Ramos (cell line): ENCODE results near the gene AMBRA1.

Source experiments
- in situ Hi-C: fragments of 300-500 bp; cut with MboI; formaldehyde crosslinking; loops from one replicate; pipeline ENCODE4 v1.14.3; 2022; ENCODE audit warnings: low sequenced_read_pairs; ENCODE audit not compliant: unreplicated experiment

The AMBRA1 gene

GRCh38 chr11:46577058-46577457 is 16.8 kb downstream of the AMBRA1 start:
- in situ Hi-C loops, result no loop called here

- in situ Hi-C loops, result no loop called here
These were observed 19.2 kb downstream of the AMBRA1 start for GRCh38 chr11:46574656-46575055.

DNA sequence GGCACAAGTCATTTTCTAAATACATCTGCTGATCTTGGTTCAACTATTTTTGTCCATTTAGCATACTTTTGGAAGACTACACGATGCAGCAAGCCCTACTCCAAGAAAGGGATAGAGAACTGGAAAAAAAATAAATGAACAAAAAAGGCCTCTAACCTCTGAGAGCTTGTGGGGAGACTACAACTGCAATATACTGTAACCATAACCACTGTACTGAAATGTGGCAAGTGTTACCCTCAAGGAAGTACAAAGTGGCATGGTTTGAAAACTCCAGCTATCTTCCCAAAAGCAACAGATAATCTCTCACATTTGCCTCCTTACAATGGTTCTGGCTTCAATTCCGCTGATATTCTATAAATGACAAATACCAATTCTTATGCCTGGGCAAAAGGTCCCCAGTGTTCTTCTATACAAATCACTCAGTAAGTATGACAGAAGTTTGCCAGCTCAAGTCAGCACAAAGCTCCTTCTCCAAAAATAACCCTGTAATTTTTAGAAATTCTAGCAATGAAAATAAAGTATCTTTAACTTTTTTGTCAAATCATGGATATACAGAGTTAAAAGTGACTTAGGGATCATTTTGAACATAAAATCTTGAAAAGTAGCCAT is 22.9 kb downstream of the AMBRA1 start:
- in situ Hi-C loops, result no loop called here

DNA sequence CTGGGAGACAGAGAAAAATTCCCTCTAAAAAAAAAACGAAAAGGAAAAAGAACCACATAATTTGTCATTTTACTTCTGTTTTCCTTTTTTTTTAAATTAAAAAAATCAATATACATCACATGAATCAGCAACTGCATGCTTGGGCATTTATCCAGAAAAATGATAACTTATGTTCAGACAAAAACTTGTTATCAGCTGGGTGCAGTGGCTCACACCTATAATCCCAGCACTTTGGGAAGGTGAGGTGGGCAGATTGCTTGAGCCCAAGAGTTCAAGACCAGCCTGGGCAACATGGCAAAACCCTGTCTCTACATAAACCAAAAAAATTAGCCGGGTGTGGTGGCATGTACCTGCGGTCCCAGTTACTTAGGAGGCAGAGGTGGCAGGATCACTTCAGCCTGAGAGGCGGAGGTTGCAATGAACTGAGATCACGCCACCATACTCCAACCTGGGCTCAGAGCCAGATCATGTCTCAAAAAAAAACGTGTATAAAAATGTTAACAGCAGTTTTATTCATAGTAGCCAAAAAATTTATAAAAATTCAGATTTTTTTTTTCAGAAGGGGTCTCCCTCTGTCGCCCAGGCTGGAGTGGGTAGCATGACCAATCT is 28.5 kb downstream of the AMBRA1 start:
- in situ Hi-C loops, result no loop called here

GRCh38 chr11:46564459-46564858 is 29.4 kb downstream of the AMBRA1 start:
- in situ Hi-C loops, result no loop called here

DNA sequence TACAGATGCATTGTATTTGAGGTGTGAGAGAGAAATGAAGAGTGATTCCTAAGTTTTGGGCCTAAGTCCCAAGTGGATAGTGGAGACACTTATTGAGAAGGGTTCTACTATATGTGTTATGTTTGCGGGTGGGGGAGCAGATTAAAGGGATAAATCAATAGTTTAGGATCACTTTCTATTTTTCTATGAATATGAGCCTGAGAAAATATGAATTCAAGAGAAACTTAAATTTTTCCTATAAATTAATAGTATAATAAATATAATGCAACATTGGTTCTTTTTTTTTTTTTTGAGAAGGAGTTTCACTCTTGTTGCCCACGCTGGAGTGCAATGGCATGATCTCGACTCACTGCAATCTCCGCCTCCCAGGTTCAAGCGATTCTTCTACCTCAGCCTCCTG is 31.3 kb downstream of the AMBRA1 start:
- in situ Hi-C loops, result no loop called here

GRCh38 chr11:46560300-46560991 is 33.4 kb downstream of the AMBRA1 start:
- in situ Hi-C loops, result no loop called here

GRCh38 chr11:46559815-46560214 is 34.0 kb downstream of the AMBRA1 start:
- in situ Hi-C loops, result no loop called here

GRCh38 chr11:46557684-46558151 is 36.1 kb downstream of the AMBRA1 start:
- in situ Hi-C loops, result no loop called here

DNA sequence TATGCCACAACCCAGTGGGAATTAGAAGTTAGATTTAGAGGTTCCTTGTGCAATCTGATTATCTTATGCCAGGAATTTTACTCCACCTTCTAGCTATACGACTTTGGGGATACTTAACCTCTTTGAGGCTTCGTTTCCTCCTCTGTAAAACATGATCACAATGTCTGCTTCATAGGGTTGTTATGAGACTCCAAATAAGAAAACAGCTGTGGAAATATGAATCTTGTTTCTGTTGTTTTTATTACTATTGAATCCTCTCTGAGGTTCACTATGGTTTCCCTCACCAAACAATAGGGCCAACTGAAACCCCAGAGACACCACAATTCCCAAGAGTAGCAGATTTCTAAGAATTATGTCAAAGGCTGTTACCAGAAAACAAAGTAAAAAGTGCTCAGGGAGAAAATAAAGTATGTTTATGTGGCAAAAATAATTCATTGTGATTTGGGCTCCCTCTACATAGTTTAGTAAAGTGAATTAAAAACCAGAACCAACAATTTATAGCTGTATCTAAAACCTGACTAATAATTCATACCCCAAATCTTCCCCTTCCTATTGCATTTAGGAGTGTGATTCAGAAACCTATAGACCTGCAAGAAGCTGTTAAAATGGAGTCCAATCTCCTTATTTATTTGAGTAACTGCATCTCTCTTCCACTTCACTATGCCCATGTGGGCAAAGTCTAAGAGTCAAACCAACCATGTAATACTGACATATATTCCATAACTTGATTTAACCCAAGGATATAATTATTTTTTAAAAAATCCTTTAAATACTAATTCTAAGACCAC is 38.4 kb downstream of the AMBRA1 start:
- in situ Hi-C loops, result no loop called here

- in situ Hi-C loops, result no loop called here
These were observed 39.3 kb downstream of the AMBRA1 start for GRCh38 chr11:46554213-46555147.

- in situ Hi-C loops, result no loop called here
These were observed 40.0 kb downstream of the AMBRA1 start for GRCh38 chr11:46553814-46554212.

- in situ Hi-C loops, result no loop called here
These were observed 42.6 kb downstream of the AMBRA1 start for GRCh38 chr11:46551261-46551660.

DNA sequence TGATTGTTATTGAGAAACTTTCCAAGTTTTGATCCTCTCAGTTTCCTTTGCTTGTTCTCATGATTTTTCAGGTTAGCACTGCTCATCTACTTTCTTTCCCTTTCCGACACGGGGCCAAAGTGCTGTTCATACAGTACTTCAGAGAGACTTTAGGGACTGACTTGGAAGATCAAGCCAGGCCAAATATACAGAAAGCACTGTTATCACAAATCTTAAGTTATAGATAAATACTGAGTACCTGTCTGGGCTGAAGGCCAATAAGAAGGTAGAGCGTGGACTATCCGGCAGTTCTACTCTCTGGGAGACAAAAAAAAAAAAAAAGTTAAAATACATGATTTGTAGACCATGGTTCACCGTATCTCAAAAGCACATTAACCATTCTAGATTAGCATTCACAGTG is 46.2 kb downstream of the AMBRA1 start:
- in situ Hi-C loops, result no loop called here

GRCh38 chr11:46543564-46543963 is 50.3 kb downstream of the AMBRA1 start:
- in situ Hi-C loops, result no loop called here

DNA sequence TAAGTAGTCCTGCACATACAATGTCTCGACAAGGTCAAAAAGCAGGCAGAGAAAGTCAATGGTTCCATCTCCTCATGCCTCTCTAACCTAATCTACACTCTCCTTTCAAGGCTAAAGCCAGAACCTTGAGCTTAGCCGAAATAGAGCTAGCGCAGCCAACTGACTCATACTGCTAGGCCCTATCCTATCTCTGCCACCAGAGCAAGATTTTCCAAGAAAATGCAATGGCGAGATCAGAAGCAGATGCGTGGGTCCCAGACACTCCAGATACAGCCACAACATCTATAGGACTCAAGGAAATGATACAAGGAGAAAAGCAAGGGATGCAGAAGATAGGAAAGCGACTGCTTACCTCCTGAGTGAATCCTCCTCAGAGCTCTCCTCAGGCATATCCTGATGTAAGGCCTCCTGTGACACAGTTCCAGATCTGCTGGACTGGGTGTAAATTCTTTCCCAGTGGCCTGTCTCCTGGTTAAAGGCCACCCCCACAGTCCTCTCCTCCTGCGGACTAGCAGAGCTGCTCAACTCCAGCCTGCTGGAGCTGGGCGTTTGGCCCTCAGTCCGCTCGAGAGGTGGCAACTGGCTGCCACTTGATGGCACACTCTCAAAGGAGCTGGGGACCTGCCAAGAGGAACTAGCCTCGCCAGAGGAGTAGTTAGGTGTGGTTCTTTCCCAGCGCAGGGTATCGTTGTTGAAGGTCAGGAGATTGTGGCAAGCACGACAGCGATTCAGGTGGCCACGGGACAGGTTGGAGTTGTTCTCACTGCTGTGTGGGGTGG is 52.0 kb downstream of the AMBRA1 start:
- in situ Hi-C loops, result no loop called here

- in situ Hi-C loops, result no loop called here
These were observed 53.0 kb downstream of the AMBRA1 start for GRCh38 chr11:46540807-46541206.

DNA sequence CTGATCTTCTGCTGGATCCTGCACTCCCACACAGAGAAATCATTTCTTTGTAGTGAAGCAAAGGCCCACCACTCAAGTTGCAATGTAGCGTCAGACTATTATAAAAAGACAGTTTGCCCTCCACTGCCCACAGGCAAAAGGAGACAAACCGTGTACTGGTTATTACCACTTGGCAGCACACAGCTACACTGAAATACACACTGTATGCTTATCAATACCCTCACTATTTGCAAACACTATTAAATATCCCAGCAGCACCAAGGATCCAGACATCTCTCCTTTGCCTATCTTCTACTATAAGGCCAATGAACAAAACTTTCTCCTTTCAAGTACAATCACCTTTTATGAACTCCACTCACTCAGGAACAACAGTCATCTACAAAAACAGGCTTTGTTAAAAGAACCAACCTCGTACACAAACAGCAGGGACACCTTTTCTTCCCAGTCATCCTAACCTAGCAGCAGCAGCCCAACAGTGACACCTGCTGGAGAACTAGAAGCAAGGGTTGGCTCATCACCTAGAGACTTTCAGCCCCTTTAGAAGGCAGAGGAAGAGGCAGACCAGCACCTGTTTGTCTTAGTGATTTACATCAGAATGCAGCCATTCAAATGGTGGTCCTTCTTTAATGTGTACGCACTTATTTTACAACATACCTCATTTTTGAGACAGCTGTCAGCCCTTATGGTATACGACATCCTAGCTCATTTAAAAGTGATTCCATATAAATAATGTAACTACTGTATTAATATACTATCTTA is 56.1 kb downstream of the AMBRA1 start:
- in situ Hi-C loops, result no loop called here
